AG09309 (cell line): Measurements from ENCODE around the gene HSPB9.

ENCODE experiments used
- DNase-seq: peaks from one replicate; pipeline ENCODE4 v3.0.0-alpha.2; 2010; ENCODE audit warnings: low read depth
- H3K4me3 ChIP-seq: 2 replicates; pipeline ENCODE4 v1.5.1; 2011; ENCODE audit warnings: mild to moderate bottlenecking, low read depth, low read length, moderate library complexity; ENCODE audit not compliant: control insufficient read depth
- CTCF ChIP-seq: IDR thresholded peaks from 2 replicates; pipeline ENCODE4 v1.5.1; 2011; ENCODE audit warnings: mild to moderate bottlenecking, low read depth, low read length, inconsistent platforms; ENCODE audit not compliant: insufficient read depth, control insufficient read depth; ENCODE audit errors: missing control alignments

HSPB9 gene

DNA sequence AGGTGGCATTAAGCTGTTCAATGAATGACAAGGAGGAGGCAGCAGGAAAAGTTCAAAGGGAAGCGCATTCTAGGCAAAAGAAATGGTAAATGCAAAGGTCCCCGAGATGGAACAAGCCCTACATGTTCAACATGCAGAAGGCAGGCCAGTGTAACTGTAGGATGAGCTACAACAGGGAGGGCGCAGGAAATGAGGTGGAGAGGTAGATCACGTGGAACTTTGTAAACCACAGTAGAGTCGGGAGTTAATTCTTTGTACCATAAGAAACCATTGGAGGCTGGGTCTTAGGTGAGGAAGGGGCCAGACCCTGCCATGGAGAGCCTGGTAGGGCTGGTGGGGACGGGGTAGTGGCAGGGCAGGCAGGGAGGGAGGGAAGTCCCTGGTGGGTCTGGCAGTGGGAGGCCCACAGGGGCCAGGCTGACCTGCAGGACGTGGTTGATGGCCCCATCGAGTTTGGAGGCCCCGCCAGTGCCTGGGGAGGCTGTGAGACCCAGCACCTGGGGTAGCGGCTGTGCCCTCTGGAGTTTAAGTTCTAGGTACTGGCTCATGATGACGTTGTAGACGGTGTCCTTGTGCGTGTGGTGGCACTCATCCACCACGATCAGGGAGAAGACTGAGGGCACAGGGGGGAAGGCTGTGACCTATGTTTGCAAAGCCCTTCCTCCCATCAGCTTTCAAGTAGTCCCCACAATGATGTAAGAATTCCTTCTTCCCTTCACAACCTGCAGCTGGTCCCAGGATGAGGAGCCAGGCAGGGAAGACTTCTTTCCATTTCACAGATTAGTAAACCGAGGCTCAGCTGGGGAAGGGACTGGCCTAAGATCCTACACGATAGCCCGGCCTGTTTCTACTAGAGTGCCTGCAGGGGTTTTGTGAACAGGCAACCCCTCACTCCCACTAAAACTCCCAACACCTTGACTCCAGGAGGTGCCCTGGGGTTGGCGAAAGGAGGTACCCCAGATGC is 12.0 kb upstream of the HSPB9 start:
- no peak for DNase-seq
- TF ChIP-seq CTCF, result no peak
- H3K4me3 ChIP-seq, result no peak overlapping the region

DNA sequence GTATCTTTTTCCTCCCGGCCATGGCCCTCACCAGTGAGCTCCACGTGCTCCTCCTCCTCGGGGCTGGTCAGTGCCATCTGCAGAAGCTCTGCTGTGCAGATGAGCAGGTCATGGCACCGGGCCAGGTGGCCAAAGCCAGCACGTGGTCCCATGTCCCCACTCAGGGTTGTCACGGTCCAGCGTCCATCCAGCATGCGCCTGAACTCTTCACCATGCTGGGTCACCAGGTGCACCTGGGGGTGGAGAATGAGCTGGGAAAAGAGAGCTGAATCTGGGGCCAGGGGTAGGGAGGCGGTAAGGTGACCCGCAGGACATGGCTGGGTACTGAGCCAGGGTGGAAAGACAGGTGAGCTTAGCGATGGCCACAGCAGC is 11.4 kb upstream of the HSPB9 start:
- no peak for DNase-seq
- no peak overlapping the region for H3K4me3 ChIP-seq
- no peak for TF ChIP-seq CTCF

DNA sequence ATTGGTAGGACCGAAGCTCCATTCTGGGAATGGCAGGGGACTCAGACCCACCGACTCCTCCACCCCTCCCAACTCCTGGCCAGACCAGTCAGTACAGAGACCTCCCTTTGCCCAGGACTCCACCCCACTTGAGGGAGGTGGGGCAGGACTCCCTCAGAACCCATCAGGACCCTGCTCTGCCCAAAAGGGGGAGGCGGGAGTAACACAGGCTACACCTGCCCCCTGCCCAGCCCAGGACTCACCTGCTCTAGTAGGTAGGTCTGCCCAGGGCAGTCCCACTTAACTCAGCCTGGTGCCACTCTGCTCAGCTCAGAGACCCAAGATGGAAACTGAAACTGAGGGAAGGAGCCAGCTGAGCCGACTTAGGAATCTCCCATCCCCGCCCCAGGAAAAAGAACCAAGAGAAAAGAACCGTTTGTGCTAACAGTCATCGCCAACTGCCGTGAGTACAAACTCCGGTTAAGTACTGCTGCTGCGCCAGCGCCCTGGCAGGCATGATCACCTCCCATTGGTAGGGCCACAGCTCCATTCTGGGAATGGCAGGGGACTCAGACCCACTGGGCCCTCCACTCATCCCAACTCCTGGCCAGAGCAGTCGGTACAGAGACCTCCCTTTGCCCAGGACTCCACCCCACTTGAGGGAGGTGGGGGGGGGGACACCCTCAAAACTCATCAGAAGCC is 10.6 kb upstream of the HSPB9 start:
- no peak for TF ChIP-seq CTCF
- peak overlapping the region; percentile 59 for H3K4me3 ChIP-seq
- DNase-seq, result no peak

DNA sequence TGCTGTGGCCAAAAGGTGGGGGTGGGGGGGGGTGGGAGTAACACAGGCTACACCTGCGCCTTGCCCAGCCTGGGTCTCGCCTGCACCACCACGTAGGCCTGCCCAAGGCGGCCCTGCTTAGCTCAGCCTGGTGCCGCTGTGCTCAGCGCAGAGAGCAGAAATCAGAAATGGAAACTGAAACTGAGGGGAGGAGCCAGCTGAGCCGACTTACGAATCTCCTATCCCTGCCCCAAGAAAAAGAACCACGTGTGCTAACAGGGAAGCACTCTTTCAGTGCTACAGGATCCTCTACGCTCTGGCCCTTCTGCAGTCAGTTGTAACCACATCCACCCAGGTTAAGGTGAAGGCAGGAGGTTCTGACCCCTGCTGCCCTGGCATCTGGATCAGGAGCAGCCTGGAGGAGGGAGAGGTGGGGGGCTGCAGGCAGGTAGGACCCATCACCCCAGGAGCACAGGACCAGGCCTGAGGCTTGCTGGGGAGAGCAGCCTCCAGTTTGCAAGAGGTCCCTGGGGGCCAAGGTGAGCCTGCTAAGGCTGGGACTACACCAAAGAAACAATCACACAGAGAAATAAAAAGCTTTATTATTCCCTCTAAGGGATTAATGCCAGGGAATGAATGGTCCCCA is 9.9 kb upstream of the HSPB9 start, which contains the start of gene DHX58:
Gene DHX58, minus strand, starts transcription at position 163 of the 625 bp plus-strand sequence. CDS start 822 bp downstream, outside the sequence.
- no peak for TF ChIP-seq CTCF
- H3K4me3 ChIP-seq, result peak within 1 kb of the TSS; percentile 59
- peak; percentile 64 for DNase-seq

- DNase-seq, result no peak
- H3K4me3 ChIP-seq, result no peak overlapping the region
- no peak for TF ChIP-seq CTCF
Observed at GRCh38 chr17:42113293-42114069, 9.1 kb upstream of the HSPB9 start.

GRCh38 chr17:42114118-42114517 is 8.5 kb upstream of the HSPB9 start:
- no peak for DNase-seq
- no peak for TF ChIP-seq CTCF
- no peak overlapping the region for H3K4me3 ChIP-seq
